Neural cell (in vitro differentiated cells): ENCODE results near the gene HS3ST5. TPM values are rescaled to one million over a fixed set of nuclear protein-coding genes. Genes with fewer than 3 reads are reported as not detected.

ENCODE experiments used
- H2AFZ ChIP-seq: fragments of 200-600, 300-800 bp; sonication (generic), shearing (Covaris generic); 2 replicates; pipeline ENCODE4 v1.6.0; 2014; ENCODE audit warnings: low read depth, mild to moderate bottlenecking, antibody characterized with exemption, low read length, moderate library complexity
- H3F3A ChIP-seq: fragments of 200-600 bp; shearing (Covaris generic); 2 replicates; pipeline ENCODE4 v1.6.1; 2016; ENCODE audit warnings: mild to moderate bottlenecking, moderate library complexity, mixed read lengths, antibody characterized with exemption, low read length; ENCODE audit not compliant: insufficient read depth, poor library complexity, severe bottlenecking
- H3K27ac ChIP-seq: fragments of 200-600, 300-800 bp; sonication (generic), shearing (Covaris generic); 2 replicates; pipeline ENCODE4 v1.5.1; 2014; ENCODE audit warnings: mild to moderate bottlenecking, low read length, moderate library complexity
- H3K27me3 ChIP-seq: fragments of 300-800, 200-600 bp; sonication (generic), shearing (Covaris generic); 2 replicates; pipeline ENCODE4 v1.6.0; 2014; ENCODE audit warnings: mild to moderate bottlenecking, low read depth, low read length, moderate library complexity; ENCODE audit not compliant: insufficient read depth
- H3K36me3 ChIP-seq: fragments of 300-800, 200-600 bp; sonication (generic), shearing (Covaris generic); 2 replicates; pipeline ENCODE4 v1.5.1; 2014; ENCODE audit warnings: mild to moderate bottlenecking, antibody characterized with exemption, low read length, moderate library complexity; ENCODE audit not compliant: insufficient read depth
- H3K4me2 ChIP-seq: fragments of 300-800, 200-600 bp; sonication (generic), shearing (Covaris generic); 2 replicates; pipeline ENCODE4 v1.6.0; 2014; ENCODE audit warnings: mild to moderate bottlenecking, low read length
- H3K4me3 ChIP-seq: fragments of 300-800, 200-600 bp; sonication (generic), shearing (Covaris generic); 2 replicates; pipeline ENCODE4 v1.5.1; 2014; ENCODE audit warnings: mild to moderate bottlenecking, low read length, moderate library complexity
- H3K79me2 ChIP-seq: fragments of 200-600 bp; shearing (Covaris generic); replicated peaks from 2 replicates; pipeline ENCODE4 v1.6.0; 2014; ENCODE audit warnings: mild to moderate bottlenecking, low read length, moderate library complexity; ENCODE audit not compliant: insufficient read depth
- H3K9ac ChIP-seq: fragments of 300-800, 200-600 bp; sonication (generic), shearing (Covaris generic); 2 replicates; pipeline ENCODE4 v1.6.1; 2016; ENCODE audit warnings: mild to moderate bottlenecking, low read length, mixed read lengths
- H3K9me2 ChIP-seq: fragments of 200-600 bp; shearing (Covaris generic); 2 replicates; pipeline ENCODE4 v1.6.1; 2016; ENCODE audit warnings: mild to moderate bottlenecking, low read length, mixed read lengths; ENCODE audit not compliant: insufficient read depth
- H3K9me3 ChIP-seq: fragments of 200-600, 300-800 bp; sonication (generic), shearing (Covaris generic); 2 replicates; pipeline ENCODE4 v1.6.1; 2016; ENCODE audit warnings: mild to moderate bottlenecking, mixed run types, low read length, moderate library complexity, mixed read lengths
- H4K20me1 ChIP-seq: fragments of 200-600 bp; shearing (Covaris generic); 2 replicates; pipeline ENCODE4 v1.6.1; 2016; ENCODE audit warnings: mild to moderate bottlenecking, mixed run types; ENCODE audit not compliant: insufficient read depth
- EP300 ChIP-seq: fragments of 450-650 bp; conservative IDR thresholded peaks from 2 replicates; pipeline ENCODE4 v1.6.1; 2014; ENCODE audit warnings: antibody characterized with exemption, mild to moderate bottlenecking, moderate library complexity; ENCODE audit not compliant: poor library complexity, severe bottlenecking
- EZH2 ChIP-seq: fragments of 200-600, 300-800 bp; shearing (Covaris generic), sonication (generic); IDR thresholded peaks from 2 replicates; pipeline ENCODE4 v1.6.1; 2014; ENCODE audit warnings: antibody characterized with exemption, low read length, borderline replicate concordance, mild to moderate bottlenecking; ENCODE audit not compliant: insufficient read depth, poor library complexity, severe bottlenecking
- MXI1 ChIP-seq: fragments of 450-650 bp; conservative IDR thresholded peaks from 2 replicates; pipeline ENCODE4 v1.6.1; 2014; ENCODE audit warnings: antibody characterized with exemption, mild to moderate bottlenecking; ENCODE audit not compliant: poor library complexity, severe bottlenecking
- POLR2AphosphoS5 ChIP-seq: IDR thresholded peaks from 2 replicates; pipeline ENCODE4 v1.6.1; 2012
- RAD21 ChIP-seq: fragments of 450-650 bp; conservative IDR thresholded peaks from 2 replicates; pipeline ENCODE4 v1.6.1; 2014; ENCODE audit warnings: antibody characterized with exemption, mild to moderate bottlenecking, moderate library complexity
- SMC3 ChIP-seq: fragments of 450-650 bp; conservative IDR thresholded peaks from 2 replicates; pipeline ENCODE4 v1.6.1; 2014; ENCODE audit warnings: antibody characterized with exemption, mild to moderate bottlenecking, moderate library complexity; ENCODE audit not compliant: poor library complexity
- TAF1 ChIP-seq: IDR thresholded peaks from 2 replicates; pipeline ENCODE4 v1.6.1; 2012; ENCODE audit warnings: low read depth
- polyA plus RNA-seq: library from polyadenylated mRNA; depleted of rRNA; stranded (reverse); fragments of >200 nt; gene quantifications from 2 replicates; pipeline ENCODE4 v1.2.3, GENCODE V29; 2014
- TF ChIP-seq, protein P1 (sequence below): IDR thresholded peaks from 2 replicates; pipeline ENCODE4 v1.6.1; 2012; ENCODE audit warnings: borderline replicate concordance
- TF ChIP-seq, protein P2 (sequence below): fragments of 450-650 bp; IDR thresholded peaks from 2 replicates; pipeline ENCODE4 v1.5.1; 2014; ENCODE audit warnings: antibody characterized with exemption, mild to moderate bottlenecking, moderate library complexity; ENCODE audit not compliant: poor library complexity, severe bottlenecking

The HS3ST5 gene
- polyA plus RNA-seq, 1 donor from 2014 or later = not detected

DNA sequence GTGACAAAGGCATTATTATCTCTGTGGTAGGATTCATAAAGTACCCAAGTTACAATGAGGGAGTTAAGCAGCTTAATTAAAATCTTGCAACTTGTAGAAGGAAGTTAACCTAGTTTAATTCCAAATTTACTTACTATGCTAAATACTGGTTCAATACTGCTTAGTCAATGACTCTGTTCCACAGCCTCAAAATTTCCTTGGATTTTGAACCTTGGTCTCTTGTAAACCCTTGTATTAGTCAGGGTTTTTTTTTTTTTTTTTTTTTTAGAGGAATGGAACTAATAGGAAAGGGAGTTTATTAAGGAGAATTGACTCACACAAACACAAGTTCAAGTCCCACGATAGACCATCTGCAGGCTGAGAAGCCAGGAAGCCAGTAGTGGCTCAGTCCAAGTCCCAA is 163.4 kb downstream of the HS3ST5 start:
- Histone ChIP-seq H2AFZ (no peak overlapping the region), H3K9me3 (no peaks in the 10 kb centered on the region), H4K20me1 (no peaks in the 10 kb centered on the region), H3K4me3 (no peak overlapping the region), H3F3A (no peaks in the 10 kb centered on the region), H3K36me3 (no peaks in the 10 kb centered on the region), H3K9me2 (no peaks in the 10 kb centered on the region), H3K4me2 (no peak overlapping the region), H3K27me3 (no peaks in the 10 kb centered on the region), H3K27ac (no peak overlapping the region), H3K9ac (no peak overlapping the region), H3K79me2 (no peaks in the 10 kb centered on the region)
- TF ChIP-seq, protein P1, sequence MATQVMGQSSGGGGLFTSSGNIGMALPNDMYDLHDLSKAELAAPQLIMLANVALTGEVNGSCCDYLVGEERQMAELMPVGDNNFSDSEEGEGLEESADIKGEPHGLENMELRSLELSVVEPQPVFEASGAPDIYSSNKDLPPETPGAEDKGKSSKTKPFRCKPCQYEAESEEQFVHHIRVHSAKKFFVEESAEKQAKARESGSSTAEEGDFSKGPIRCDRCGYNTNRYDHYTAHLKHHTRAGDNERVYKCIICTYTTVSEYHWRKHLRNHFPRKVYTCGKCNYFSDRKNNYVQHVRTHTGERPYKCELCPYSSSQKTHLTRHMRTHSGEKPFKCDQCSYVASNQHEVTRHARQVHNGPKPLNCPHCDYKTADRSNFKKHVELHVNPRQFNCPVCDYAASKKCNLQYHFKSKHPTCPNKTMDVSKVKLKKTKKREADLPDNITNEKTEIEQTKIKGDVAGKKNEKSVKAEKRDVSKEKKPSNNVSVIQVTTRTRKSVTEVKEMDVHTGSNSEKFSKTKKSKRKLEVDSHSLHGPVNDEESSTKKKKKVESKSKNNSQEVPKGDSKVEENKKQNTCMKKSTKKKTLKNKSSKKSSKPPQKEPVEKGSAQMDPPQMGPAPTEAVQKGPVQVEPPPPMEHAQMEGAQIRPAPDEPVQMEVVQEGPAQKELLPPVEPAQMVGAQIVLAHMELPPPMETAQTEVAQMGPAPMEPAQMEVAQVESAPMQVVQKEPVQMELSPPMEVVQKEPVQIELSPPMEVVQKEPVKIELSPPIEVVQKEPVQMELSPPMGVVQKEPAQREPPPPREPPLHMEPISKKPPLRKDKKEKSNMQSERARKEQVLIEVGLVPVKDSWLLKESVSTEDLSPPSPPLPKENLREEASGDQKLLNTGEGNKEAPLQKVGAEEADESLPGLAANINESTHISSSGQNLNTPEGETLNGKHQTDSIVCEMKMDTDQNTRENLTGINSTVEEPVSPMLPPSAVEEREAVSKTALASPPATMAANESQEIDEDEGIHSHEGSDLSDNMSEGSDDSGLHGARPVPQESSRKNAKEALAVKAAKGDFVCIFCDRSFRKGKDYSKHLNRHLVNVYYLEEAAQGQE = no peak
- no peak for TF ChIP-seq MXI1
- no peak for TF ChIP-seq TAF1
- TF ChIP-seq, protein P2, sequence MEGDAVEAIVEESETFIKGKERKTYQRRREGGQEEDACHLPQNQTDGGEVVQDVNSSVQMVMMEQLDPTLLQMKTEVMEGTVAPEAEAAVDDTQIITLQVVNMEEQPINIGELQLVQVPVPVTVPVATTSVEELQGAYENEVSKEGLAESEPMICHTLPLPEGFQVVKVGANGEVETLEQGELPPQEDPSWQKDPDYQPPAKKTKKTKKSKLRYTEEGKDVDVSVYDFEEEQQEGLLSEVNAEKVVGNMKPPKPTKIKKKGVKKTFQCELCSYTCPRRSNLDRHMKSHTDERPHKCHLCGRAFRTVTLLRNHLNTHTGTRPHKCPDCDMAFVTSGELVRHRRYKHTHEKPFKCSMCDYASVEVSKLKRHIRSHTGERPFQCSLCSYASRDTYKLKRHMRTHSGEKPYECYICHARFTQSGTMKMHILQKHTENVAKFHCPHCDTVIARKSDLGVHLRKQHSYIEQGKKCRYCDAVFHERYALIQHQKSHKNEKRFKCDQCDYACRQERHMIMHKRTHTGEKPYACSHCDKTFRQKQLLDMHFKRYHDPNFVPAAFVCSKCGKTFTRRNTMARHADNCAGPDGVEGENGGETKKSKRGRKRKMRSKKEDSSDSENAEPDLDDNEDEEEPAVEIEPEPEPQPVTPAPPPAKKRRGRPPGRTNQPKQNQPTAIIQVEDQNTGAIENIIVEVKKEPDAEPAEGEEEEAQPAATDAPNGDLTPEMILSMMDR = no peak
- no peak for TF ChIP-seq POLR2AphosphoS5
- TF ChIP-seq EP300 = no peak
- no peak for TF ChIP-seq EZH2
- TF ChIP-seq RAD21 = no peak
- TF ChIP-seq SMC3 = no peak

DNA sequence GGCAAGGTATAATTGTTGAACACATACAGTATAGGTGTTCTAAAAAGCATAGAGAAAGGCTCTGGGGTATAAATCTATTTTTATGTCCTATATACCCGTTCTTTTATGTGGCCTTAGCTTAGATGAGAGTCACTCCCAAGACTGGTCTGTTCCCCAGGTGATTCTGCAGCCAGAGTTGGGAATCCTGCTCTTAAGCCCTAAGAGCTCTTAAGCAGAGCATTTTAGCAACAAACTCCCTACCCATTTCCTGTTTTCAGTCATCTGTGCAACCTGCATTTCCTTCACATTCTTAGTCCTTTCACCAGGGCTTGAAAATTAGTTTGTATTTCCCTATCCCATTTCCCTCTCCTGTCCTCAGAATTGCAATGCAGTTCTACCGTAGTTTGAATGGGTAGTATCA is 166.1 kb downstream of the HS3ST5 start:
- Histone ChIP-seq H3F3A (no peaks in the 10 kb centered on the region), H3K9ac (no peak overlapping the region), H3K27ac (no peak overlapping the region), H2AFZ (no peak overlapping the region), H3K79me2 (no peaks in the 10 kb centered on the region), H3K36me3 (no peaks in the 10 kb centered on the region), H3K9me2 (no peaks in the 10 kb centered on the region), H3K4me3 (no peak overlapping the region), H4K20me1 (no peaks in the 10 kb centered on the region), H3K9me3 (no peaks in the 10 kb centered on the region), H3K27me3 (no peaks in the 10 kb centered on the region), H3K4me2 (no peak overlapping the region)
- TF ChIP-seq EZH2 (no peak), POLR2AphosphoS5 (no peak), MXI1 (no peak), RAD21 (no peak), SMC3 (no peak), EP300 (no peak), TAF1 (no peak)
- TF ChIP-seq, protein P2 = no peak
- TF ChIP-seq, protein P1 = no peak
